Astrocyte of the spinal cord (primary cell): Measurements from ENCODE around the gene BORCS6.

Experiments
- DNase-seq: peaks from one replicate; pipeline ENCODE4 v3.0.0; 2011; ENCODE audit warnings: low read depth, low spot score
- H3K4me3 ChIP-seq: 2 replicates; pipeline ENCODE4 v1.5.1; 2011; ENCODE audit warnings: low read depth, mild to moderate bottlenecking, low read length, moderate library complexity
- in situ Hi-C: cut with HindIII; loops from 2 replicates; pipeline ENCODE4 v1.10.0; 2017; ENCODE audit warnings: low sequenced_read_pairs
- TF ChIP-seq, protein P1 (sequence below): IDR thresholded peaks from 2 replicates; pipeline ENCODE4 v1.5.1; 2012; ENCODE audit warnings: low read depth, mild to moderate bottlenecking, low read length, inconsistent platforms

The BORCS6 gene

DNA sequence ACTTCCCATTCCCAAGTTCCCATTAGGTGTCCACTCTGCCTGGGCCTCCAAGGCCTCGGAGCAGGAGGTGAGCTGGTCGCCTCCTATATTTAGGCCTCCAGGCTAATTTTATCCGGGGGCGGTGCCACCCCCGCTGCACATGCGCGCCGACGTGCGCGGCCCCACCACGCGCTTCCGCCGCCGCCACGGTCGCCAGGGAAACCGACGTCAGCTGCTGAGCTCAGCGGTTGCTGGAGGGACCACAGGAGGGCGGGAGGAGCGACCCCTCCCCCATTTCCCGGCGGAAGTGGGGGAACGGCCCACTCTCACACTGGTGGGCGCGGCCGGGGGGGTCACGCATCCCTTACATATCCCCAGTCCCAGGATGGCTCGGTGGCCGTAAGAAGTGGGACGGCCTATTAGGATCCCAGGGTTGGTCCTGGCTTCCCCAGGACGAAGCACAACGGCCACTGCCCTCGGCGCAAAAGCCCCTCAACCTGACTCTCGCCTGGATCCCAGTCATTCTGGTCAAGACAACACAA, 38.8 kb downstream of the BORCS6 start:
- DNase-seq, result peak; percentile 96
- in situ Hi-C loops, result no loop called here
- TF ChIP-seq, protein P1, sequence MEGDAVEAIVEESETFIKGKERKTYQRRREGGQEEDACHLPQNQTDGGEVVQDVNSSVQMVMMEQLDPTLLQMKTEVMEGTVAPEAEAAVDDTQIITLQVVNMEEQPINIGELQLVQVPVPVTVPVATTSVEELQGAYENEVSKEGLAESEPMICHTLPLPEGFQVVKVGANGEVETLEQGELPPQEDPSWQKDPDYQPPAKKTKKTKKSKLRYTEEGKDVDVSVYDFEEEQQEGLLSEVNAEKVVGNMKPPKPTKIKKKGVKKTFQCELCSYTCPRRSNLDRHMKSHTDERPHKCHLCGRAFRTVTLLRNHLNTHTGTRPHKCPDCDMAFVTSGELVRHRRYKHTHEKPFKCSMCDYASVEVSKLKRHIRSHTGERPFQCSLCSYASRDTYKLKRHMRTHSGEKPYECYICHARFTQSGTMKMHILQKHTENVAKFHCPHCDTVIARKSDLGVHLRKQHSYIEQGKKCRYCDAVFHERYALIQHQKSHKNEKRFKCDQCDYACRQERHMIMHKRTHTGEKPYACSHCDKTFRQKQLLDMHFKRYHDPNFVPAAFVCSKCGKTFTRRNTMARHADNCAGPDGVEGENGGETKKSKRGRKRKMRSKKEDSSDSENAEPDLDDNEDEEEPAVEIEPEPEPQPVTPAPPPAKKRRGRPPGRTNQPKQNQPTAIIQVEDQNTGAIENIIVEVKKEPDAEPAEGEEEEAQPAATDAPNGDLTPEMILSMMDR, result no peak
- peak overlapping the region; percentile 93 for H3K4me3 ChIP-seq

DNA sequence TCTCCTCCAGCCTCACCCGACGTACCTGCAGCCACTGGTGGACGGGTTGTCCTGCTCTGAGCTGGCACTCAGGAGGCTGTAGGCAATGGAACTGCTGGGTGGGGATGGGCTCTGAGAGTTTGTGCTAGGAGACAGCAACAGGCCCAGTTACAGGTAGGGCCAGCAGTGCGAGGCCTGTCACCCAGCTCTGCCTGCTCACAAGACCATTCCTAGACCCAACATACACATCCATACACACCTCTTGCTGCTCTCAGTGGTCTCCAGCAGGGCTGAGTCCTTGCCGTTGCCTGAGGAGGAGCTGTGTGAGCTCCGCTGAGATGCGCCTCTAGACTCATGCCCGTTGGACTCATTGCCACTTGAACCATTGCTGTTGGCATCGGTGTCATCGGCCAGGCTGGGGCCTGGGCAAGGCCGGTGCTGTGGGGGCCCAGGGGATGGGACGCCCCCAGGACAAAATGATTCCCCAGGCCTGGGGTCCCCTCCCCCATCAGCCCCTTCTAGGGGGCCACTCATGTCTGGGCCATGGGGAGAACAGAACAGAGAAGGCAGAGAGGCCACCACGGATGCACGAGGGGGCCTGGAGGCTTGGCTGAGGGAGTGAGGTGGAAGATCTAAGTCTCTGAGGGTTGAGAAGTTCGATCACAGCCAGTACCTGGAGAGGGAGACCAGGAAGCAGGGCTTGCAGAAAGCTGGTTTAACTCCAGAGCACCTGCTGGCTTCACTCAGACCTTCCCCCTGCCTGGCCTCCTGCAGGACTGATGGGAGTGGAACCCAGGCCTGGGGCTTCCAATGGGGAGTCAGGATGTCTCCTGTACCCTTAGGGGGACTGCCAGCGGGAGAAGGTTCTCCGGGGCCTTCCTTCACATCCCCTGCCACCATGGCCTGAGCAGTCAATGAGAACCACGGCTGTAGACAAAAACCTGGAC, 39.5 kb downstream of the BORCS6 start:
- H3K4me3 ChIP-seq, result peak overlapping the region; percentile 93
- DNase-seq, result no peak
- TF ChIP-seq, protein P1, result no peak
- in situ Hi-C loops, result no loop called here

DNA sequence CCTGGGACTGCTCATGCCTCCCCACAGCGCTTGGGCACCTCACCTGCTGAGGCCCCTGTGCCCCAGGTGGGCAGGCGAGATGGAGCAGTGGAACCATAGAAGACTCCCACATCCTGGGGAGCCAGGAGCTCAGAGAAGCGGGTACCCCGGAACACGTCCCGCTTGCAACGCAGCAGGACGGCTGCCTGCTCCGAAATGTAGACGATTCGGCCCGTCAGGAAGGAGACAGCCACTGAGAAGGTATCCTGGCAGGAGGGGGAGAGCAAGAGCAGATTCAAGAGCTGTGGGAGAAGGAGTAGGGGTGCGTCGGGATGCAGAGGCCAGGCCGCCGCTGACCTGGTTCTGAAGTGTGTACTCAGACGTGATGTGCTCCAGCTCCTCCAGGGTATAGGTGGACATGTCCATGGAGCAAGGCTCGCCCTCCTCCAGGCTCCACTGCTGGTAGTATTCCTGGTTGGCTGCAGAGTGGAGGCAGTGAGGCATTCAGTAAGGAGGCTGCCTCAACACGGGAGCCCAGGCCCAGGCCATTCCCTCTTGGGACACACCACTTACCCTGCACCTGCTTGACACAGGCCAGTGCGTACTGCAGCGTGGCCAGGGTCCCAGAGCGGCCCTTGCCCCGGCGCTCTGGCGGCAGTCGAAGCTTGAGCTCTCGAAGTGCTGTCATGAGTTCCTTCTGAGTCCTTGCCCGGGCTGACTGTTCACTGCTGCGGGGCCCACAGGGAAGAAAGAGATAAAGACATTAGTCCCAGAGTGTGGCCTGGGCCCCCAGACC, 40.4 kb downstream of the BORCS6 start:
- TF ChIP-seq, protein P1, result no peak
- DNase-seq, result no peak
- in situ Hi-C loops, result no loop called here
- no peak overlapping the region for H3K4me3 ChIP-seq

DNA sequence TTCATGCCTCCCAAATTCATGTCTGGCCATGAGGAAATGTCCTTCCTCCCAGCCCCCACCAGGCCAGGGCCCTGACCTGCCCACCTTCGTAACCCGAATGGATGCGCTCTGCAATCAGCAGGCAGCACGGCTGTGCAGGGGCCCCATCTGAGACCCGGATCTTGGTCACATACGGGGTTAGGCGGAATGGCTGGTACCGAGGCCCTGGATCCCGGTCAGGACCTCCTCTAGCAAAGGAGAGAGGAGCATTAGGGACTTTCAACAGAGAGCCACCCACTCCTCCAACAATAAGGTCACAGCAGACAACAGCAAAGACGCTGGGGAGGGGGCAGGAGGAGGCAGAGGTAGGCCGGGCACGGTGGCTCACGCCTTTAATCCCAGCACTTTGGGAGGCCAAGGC, 41.4 kb downstream of the BORCS6 start:
- in situ Hi-C loops, result no loop called here
- DNase-seq, result no peak
- no peak overlapping the region for H3K4me3 ChIP-seq
- TF ChIP-seq, protein P1, result no peak

DNA sequence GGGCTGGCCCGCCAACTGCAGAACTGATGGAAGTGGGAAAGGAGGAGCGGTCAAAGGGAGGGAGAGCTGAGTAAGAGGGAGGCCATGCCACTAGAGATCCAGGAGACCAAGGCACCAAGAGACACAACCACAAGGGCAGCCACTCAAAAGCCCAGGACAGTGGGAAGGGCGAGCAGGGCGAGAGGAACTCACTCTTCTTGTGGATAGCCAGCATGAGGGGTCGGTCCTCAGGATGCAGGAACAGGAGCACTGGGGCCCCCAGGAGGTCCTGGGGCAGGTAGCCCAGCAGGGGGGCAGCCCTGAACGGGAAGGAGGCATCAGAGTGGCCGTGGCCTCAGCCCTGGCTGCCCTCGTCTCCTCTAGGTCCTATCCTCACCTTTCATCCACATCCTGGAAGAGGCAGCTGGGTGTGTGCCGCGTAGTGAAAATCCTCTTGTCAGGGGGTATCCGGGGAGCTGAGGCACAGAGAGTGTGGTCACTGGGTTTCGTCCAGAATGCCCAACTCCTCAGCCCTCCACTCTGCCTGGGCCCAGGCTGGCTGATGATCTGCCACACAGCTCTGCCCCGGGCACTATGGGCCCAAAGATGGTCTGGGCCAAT, 42.1 kb downstream of the BORCS6 start:
- DNase-seq, result no peak
- TF ChIP-seq, protein P1, result no peak
- no peak overlapping the region for H3K4me3 ChIP-seq
- in situ Hi-C loops, result no loop called here

DNA sequence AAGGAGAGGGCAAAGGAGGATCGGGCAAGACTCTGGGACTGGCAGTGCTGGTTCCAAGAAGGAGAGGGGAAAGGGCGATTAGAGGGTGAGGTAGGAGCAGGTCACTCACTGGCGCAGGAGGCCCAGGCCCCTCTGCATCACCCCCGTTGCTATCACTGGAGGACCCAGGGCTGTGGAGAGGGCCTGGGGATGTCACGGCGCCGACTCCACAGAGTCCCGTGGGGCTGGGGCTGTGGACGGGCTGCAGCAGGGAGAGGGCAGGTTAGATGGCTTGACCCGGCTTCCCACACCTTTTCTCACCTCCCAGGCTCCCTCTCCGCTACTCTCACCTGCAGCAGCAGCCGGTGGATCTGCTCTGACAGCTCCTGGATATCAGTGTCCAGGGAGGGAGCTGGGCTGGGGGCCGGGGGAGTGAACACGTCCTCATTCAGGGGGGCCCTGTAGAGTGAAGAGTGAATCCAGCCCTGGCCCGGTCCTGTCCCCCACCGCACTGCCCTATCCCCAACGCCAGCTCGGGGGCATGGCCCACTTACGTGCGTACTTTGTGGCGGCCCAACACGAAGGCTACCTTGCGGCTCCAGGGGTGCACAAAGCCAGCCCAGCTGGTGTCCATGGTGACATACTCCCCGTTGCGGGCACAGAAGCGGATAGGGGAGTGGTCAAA, 42.7 kb downstream of the BORCS6 start:
- H3K4me3 ChIP-seq, result no peak overlapping the region
- TF ChIP-seq, protein P1, result no peak
- in situ Hi-C loops, result no loop called here
- no peak for DNase-seq
